B cell (primary cell): ENCODE measurements around the gene EGFL8.

Source experiments
- CTCF ChIP-seq: fragments of 200-600 bp; IDR thresholded peaks from one replicate; pipeline ENCODE4 v1.8.0; 2022; ENCODE audit warnings: antibody characterized with exemption, mild to moderate bottlenecking
- EZH2 ChIP-seq: IDR thresholded peaks from 2 replicates; pipeline ENCODE4 v1.6.1; 2012; ENCODE audit warnings: borderline replicate concordance, low read depth, mild to moderate bottlenecking, moderate library complexity, low read length; ENCODE audit not compliant: insufficient read depth, poor library complexity, severe bottlenecking

- TF ChIP-seq CTCF: no peak
- TF ChIP-seq EZH2: no peak
These were observed 13.1 kb upstream of the EGFL8 start for GRCh38 chr6:32151181-32151862.
